Testis (tissue), 2 donors: ENCODE results near the gene SLC9A8.

ENCODE experiments used
- CTCF ChIP-seq, 3 experiments: fragments of 450-650 bp in 2 of 3; fragments of 200-600 bp in 1 of 3; sonication (generic) in 1 of 3; IDR thresholded peaks; one replicate each; pipeline ENCODE4 v1.5.1; 2016 to 2019; ENCODE audit warnings: antibody characterized with exemption in 3 of 3, mild to moderate bottlenecking in 2 of 3, moderate library complexity in 1 of 3
- POLR2A ChIP-seq: fragments of 450-650 bp; IDR thresholded peaks from one replicate; pipeline ENCODE4 v1.6.1; 2017; ENCODE audit warnings: antibody characterized with exemption, mild to moderate bottlenecking, moderate library complexity

GRCh38 chr20:49880177-49880576 lies 67.5 kb downstream of the SLC9A8 start:
- TF ChIP-seq CTCF (IDR thresholded peaks at IDR 0.05): no peak
- no peak for TF ChIP-seq POLR2A
